ENCODE results near the gene ACAP3. TPM values are rescaled to one million over a fixed set of nuclear protein-coding genes. Genes with fewer than 3 reads are reported as not detected.

ACAP3 gene
- polyA plus RNA-seq, 2 of the 4 experiments (the other 2 are of a cell fraction) = 6.6 to 24.2 TPM

DNA sequence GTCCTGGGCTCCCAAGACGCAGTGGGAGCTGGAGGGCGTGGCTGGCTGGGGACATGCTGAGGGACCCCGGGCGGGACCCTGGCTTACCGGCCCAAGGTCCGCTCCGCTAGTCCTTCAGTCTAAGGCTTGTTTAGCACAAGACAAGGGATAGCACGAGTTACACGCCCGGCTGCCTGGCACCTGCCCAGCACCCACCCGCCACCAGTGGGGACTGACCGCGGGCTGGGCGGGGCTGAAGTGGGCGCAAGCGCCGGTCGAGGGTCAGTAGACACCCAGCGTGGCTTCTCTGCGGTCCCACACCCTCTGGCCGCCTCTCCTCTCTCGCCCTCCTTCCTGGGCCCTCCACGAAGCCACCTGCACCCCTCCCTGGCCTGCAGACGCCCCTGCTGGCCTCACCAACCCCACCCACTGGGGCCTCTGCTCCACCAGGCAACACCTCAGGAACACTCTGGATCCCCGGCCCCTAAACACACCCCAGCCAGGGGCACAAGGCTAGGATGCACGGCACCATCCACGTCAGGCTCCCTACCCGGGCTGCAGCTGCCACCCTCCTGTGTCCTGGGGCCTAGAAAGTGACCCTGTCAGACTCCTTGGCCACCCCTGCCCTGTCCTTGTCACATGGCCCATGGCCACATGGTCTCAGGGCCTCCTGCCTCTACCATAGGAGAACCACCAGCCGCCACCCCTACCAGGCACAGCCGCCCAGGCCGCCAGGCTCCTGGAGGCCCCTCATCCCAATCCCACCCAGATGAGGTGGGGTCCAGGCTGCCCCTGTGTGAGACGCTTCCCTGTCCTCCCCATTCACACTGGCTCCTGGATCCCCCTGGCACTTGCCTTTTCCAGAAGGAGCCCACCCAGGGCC is 29.4 kb upstream of the ACAP3 start:
- no peak overlapping the region for H3K27ac ChIP-seq
- no peak overlapping the region for H3K4me2 ChIP-seq
- CTCF ChIA-PET = interaction anchor here (0.9 to 2.8 kb wide), 3 partner anchors 8 to 35 kb away, joined by 3 to 22 read pairs (median 6); no protein-coding TSS in a partner anchor
- no peak overlapping the region for H3K4me3 ChIP-seq
- ATAC-seq = no peak; a peak in 2 of 6 replicates
- TF ChIP-seq, protein P1, sequence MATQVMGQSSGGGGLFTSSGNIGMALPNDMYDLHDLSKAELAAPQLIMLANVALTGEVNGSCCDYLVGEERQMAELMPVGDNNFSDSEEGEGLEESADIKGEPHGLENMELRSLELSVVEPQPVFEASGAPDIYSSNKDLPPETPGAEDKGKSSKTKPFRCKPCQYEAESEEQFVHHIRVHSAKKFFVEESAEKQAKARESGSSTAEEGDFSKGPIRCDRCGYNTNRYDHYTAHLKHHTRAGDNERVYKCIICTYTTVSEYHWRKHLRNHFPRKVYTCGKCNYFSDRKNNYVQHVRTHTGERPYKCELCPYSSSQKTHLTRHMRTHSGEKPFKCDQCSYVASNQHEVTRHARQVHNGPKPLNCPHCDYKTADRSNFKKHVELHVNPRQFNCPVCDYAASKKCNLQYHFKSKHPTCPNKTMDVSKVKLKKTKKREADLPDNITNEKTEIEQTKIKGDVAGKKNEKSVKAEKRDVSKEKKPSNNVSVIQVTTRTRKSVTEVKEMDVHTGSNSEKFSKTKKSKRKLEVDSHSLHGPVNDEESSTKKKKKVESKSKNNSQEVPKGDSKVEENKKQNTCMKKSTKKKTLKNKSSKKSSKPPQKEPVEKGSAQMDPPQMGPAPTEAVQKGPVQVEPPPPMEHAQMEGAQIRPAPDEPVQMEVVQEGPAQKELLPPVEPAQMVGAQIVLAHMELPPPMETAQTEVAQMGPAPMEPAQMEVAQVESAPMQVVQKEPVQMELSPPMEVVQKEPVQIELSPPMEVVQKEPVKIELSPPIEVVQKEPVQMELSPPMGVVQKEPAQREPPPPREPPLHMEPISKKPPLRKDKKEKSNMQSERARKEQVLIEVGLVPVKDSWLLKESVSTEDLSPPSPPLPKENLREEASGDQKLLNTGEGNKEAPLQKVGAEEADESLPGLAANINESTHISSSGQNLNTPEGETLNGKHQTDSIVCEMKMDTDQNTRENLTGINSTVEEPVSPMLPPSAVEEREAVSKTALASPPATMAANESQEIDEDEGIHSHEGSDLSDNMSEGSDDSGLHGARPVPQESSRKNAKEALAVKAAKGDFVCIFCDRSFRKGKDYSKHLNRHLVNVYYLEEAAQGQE (IDR thresholded peaks at IDR 0.05) = no peak
- TF ChIP-seq RCOR1 (IDR thresholded peaks at IDR 0.05; ENCODE audit: low read depth, low read length) (no peak), NFE2L2 (conservative IDR thresholded peaks at IDR 0.05; ENCODE audit: low read length) (no peak), CHD4 (IDR thresholded peaks at IDR 0.05; ENCODE audit: borderline replicate concordance) (no peak), SMC3 (IDR thresholded peaks at IDR 0.05) (no peak), NPAS2 (CRISPR knock-in tag; IDR thresholded peaks at IDR 0.05; ENCODE audit: borderline replicate concordance) (no peak), JUN (IDR thresholded peaks at IDR 0.05) (no peak), EHMT2 (IDR thresholded peaks at IDR 0.05; ENCODE audit: low read depth) (no peak), BCL3 (IDR thresholded peaks at IDR 0.05) (no peak), POLR2AphosphoS2 (conservative IDR thresholded peaks at IDR 0.05; ENCODE audit: low read length) (no peak), NR3C1 (IDR thresholded peaks at IDR 0.05) (no peak), CEBPB (IDR thresholded peaks at IDR 0.05) (no peak), EHF (CRISPR knock-in tag; IDR thresholded peaks at IDR 0.05) (no peak)
- no peaks in the 10 kb centered on the region for H3K9me3 ChIP-seq
- DNase-seq (ENCODE audit: low read depth in 1 of 2, low spot score in 1 of 2) = no peak
- POLR2A ChIA-PET = no interaction called here
- 96% methylated on average over 19 of the region's 32 CpGs for WGBS (ENCODE audit: missing lambda C conversion rate)
- no peak for FAIRE-seq
- no peaks in the 10 kb centered on the region for H3K4me1 ChIP-seq

DNA sequence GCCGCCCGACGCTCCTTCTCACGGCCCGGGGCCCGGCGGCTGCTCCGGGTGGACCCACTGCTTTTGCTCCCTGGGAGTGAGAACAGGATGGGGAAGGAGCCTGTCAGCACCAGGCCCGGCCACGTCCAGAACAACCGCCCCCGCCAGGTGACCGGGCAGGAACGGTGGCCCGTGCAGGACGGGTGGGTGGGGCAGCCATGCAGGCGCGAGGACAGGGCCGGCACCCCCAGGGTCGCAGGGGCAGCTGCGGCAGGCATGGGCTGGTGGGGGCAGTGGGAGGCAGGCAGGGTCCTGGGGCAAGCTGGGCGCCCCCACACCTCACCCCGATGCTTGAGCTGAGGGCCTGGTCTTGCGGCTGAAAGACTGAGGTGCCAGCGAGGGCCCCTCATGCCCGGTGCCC is 28.7 kb upstream of the ACAP3 start:
- FAIRE-seq (no peak), ATAC-seq (no peak), DNase-seq (ENCODE audit: low read depth in 1 of 2, low spot score in 1 of 2) (no peak)
- Histone ChIP-seq H3K27ac (no peak overlapping the region), H3K4me3 (no peak overlapping the region), H3K4me1 (peaks cover 1% of the 10 kb centered on the region; the same call in 2 of the 3 replicates), H3K4me2 (no peak overlapping the region), H3K9me3 (no peaks in the 10 kb centered on the region)
- ChIA-PET CTCF (interaction anchor here (1.7 to 2.8 kb wide), 3 partner anchors 9 to 36 kb away, joined by 6 to 22 read pairs (median 6); no protein-coding TSS in a partner anchor), POLR2A (interaction anchor here (0.7 kb wide), 1 partner anchor 8 kb away, joined by 3 read pairs; no protein-coding TSS in a partner anchor)
- no CpG with 5 or more reads among the region's 26 CpGs for WGBS (ENCODE audit: missing lambda C conversion rate)
- TF ChIP-seq MAZ (IDR thresholded peaks at IDR 0.05; ENCODE audit: borderline replicate concordance, low read depth, low read length) (no peak), ELK1 (IDR thresholded peaks at IDR 0.05; ENCODE audit: low read depth, low read length) (no peak), POLR2A (IDR thresholded peaks at IDR 0.05; ENCODE audit: low read length) (no peak), EP300 (IDR thresholded peaks at IDR 0.05) (no peak), FOXS1 (CRISPR knock-in tag; IDR thresholded peaks at IDR 0.05) (no peak), TP53 (CRISPR knock-in tag; IDR thresholded peaks at IDR 0.05) (no peak), ZFP36 (IDR thresholded peaks at IDR 0.05; ENCODE audit: borderline replicate concordance, partially characterized antibody) (no peak), E2F6 (IDR thresholded peaks at IDR 0.05; ENCODE audit: borderline replicate concordance, low read depth) (no peak), FOSB (CRISPR knock-in tag; IDR thresholded peaks at IDR 0.05) (no peak), MYC (IDR thresholded peaks at IDR 0.05; ENCODE audit: borderline replicate concordance, low read length) (no peak), PHF8 (IDR thresholded peaks at IDR 0.05; ENCODE audit: borderline replicate concordance, low read depth) (no peak), RNF2 (IDR thresholded peaks at IDR 0.05; ENCODE audit: borderline replicate concordance, low read depth) (no peak), RFX5 (IDR thresholded peaks at IDR 0.05) (no peak), RARB (CRISPR knock-in tag; IDR thresholded peaks at IDR 0.05) (no peak), ZNF302 (CRISPR knock-in tag; IDR thresholded peaks at IDR 0.05) (no peak), ZSCAN20 (CRISPR knock-in tag; IDR thresholded peaks at IDR 0.05) (no peak), NFE2L2 (conservative IDR thresholded peaks at IDR 0.05; ENCODE audit: low read length) (no peak), GATA3 (IDR thresholded peaks at IDR 0.05; ENCODE audit: borderline replicate concordance) (no peak), PBX3 (IDR thresholded peaks at IDR 0.05) (no peak)
